ENCODE measurements around the gene METAP1.

DNA sequence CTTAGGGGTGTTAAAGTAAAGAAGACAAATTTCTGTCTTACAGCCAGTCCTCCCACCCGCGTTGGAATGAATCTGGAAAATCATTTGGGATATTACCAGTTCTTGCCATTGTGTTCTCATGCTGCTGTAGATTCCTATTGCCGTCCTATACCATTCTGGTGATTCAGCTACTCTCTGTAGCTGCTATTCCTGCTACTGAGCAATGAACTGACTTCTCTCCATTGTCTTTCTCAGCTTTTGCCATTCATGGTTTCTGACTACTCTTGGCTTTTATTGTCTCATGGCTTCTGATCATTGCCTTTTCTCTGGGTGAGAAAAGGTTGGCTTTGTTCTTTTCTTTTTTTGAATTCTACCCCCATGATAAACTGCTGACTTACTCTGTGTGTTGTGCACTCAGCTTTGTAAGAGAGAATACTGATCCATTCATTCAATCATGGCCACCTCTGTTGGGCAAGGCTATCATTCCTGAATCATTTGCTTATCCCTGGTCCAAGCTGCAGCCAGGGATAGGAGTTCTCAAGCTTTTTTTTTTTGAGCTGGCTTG lies 27.7 kb upstream of the METAP1 start:
- TF ChIP-seq CTCF (IDR thresholded peaks at IDR 0.05 in 8 of 11, conservative IDR thresholded peaks at IDR 0.05 in 3 of 11) (no peak), POLR2AphosphoS5 (IDR thresholded peaks at IDR 0.05) (no peak), POLR2A (IDR thresholded peaks at IDR 0.05) (no peak)

Data from spleen (tissue), 7 donors.